GM12874 (cell line): ENCODE data around the gene PRG2.

Source experiments
- CTCF ChIP-seq: IDR thresholded peaks from 2 replicates; pipeline ENCODE4 v1.5.1; 2011; ENCODE audit warnings: low read depth, mild to moderate bottlenecking, control low read depth, low read length, moderate library complexity; ENCODE audit not compliant: insufficient read depth

The PRG2 gene

GRCh38 chr11:57378186-57378585 lies 12.3 kb downstream of the PRG2 start:
- TF ChIP-seq CTCF: no peak

- TF ChIP-seq CTCF: no peak
These were observed 13.3 kb downstream of the PRG2 start for GRCh38 chr11:57377107-57377506.

GRCh38 chr11:57376095-57377090 lies 14.1 kb downstream of the PRG2 start:
- TF ChIP-seq CTCF: no peak

- no peak for TF ChIP-seq CTCF
These were observed 15.0 kb downstream of the PRG2 start for GRCh38 chr11:57375490-57375889.

GRCh38 chr11:57374966-57375365 lies 15.5 kb downstream of the PRG2 start:
- no peak for TF ChIP-seq CTCF

GRCh38 chr11:57373146-57373545 lies 17.3 kb downstream of the PRG2 start:
- TF ChIP-seq CTCF: no peak

- TF ChIP-seq CTCF: no peak
These were observed 19.5 kb downstream of the PRG2 start for GRCh38 chr11:57370941-57371340.
